ENCODE results near the gene ZBTB16. TPM values are rescaled to one million over a fixed set of nuclear protein-coding genes. Genes with fewer than 3 reads are reported as not detected.

ZBTB16 gene
- total RNA-seq, 1 experiment from 2014 or later: 0.21 TPM

DNA sequence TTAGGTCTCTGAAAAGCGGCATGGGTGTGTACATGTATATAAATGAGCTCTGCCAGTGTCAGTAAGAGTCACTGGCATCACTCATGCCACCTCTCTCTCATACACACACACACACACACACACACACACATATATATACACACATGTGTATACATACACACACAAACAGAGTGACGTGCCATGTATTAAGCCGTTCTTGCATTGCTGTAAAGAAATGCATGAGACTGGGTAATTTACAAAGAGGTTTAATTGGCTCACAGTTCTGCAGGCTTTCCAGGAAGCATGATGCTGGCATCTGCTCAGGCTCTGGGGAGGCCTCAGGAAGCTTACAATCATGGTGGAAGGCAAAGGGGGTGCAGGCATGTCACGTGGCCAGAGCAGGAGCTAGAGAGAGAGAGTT, 131.1 kb downstream of the ZBTB16 start:
- H3K4me3 ChIP-seq (ENCODE audit: low read depth in 2 of 2, low read length in 2 of 2): no peak overlapping the region
- no peaks in the 10 kb centered on the region for H3K9me3 ChIP-seq (ENCODE audit: control insufficient read depth, insufficient read depth, low read depth, low read length)
- no peaks in the 10 kb centered on the region for H3K27me3 ChIP-seq (ENCODE audit: control insufficient read depth, insufficient read depth, low read length)
- no TSS peak for BruUV-seq (replicated peaks)
- no peaks in the 10 kb centered on the region for H3K4me1 ChIP-seq (ENCODE audit: control insufficient read depth, insufficient read depth, low read length)
- TF ChIP-seq POLR2AphosphoS5 (IDR thresholded peaks at IDR 0.05; ENCODE audit: low read depth, low read length): no peak
- no peak for TF ChIP-seq CTCF (IDR thresholded peaks at IDR 0.05)
- ATAC-seq (no peak), DNase-seq (ENCODE audit: low read depth, low spot score) (no peak)
- in situ Hi-C loops (cut with HindIII; ENCODE audit: low pct_unique_long_range_greater_than_20kb, low sequenced_read_pairs): no loop called here
- CTCF ChIA-PET: no interaction called here
- no peaks in the 10 kb centered on the region for H3K36me3 ChIP-seq (ENCODE audit: control insufficient read depth, insufficient read depth, low read length)
- H3K27ac ChIP-seq (ENCODE audit: low read length): no peak overlapping the region
- POLR2A ChIA-PET: no interaction called here
- intact Hi-C loops (cut with micrococcal nuclease; ENCODE audit: unreplicated experiment): no loop called here

DNA sequence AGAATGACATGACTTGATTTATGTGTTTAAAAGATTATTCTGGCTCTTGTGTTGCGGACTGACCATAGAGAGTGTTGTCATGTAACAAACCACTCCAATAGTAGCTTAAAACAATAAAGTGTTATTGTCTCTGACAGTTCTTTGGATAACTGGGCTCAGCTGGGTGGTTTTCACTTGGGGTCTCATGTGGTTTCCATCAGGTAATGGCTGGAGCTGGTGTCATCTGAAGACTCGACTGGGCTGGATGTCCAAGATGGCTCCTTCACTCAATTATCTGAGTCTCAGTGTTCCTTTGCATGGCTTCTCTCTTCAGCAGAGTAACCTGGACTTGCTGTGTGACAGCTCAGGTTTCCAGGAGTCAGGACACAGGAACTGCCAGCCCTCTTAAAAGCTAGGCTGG, 132.4 kb downstream of the ZBTB16 start:
- Histone ChIP-seq H3K27me3 (ENCODE audit: control insufficient read depth, insufficient read depth, low read length) (no peaks in the 10 kb centered on the region), H3K27ac (ENCODE audit: low read length) (no peak overlapping the region), H3K9me3 (ENCODE audit: control insufficient read depth, insufficient read depth, low read depth, low read length) (no peaks in the 10 kb centered on the region), H3K36me3 (ENCODE audit: control insufficient read depth, insufficient read depth, low read length) (no peaks in the 10 kb centered on the region), H3K4me3 (ENCODE audit: low read depth in 2 of 2, low read length in 2 of 2) (no peak overlapping the region), H3K4me1 (ENCODE audit: control insufficient read depth, insufficient read depth, low read length) (no peaks in the 10 kb centered on the region)
- BruUV-seq (replicated peaks): no TSS peak
- CTCF ChIA-PET: no interaction called here
- DNase-seq (ENCODE audit: low read depth, low spot score) (no peak), ATAC-seq (no peak)
- in situ Hi-C loops (cut with HindIII; ENCODE audit: low pct_unique_long_range_greater_than_20kb, low sequenced_read_pairs) (no loop called here), intact Hi-C loops (cut with micrococcal nuclease; ENCODE audit: unreplicated experiment) (no loop called here)
- POLR2A ChIA-PET: no interaction called here
- TF ChIP-seq CTCF (IDR thresholded peaks at IDR 0.05) (no peak), TCF7L2 (IDR thresholded peaks at IDR 0.05; ENCODE audit: low read depth, low read length) (no peak), SIN3A (IDR thresholded peaks at IDR 0.05; ENCODE audit: borderline replicate concordance, insufficient read depth, low read depth, low read length) (no peak), POLR2AphosphoS5 (IDR thresholded peaks at IDR 0.05; ENCODE audit: low read depth, low read length) (no peak)
- TF ChIP-seq, protein P1, sequence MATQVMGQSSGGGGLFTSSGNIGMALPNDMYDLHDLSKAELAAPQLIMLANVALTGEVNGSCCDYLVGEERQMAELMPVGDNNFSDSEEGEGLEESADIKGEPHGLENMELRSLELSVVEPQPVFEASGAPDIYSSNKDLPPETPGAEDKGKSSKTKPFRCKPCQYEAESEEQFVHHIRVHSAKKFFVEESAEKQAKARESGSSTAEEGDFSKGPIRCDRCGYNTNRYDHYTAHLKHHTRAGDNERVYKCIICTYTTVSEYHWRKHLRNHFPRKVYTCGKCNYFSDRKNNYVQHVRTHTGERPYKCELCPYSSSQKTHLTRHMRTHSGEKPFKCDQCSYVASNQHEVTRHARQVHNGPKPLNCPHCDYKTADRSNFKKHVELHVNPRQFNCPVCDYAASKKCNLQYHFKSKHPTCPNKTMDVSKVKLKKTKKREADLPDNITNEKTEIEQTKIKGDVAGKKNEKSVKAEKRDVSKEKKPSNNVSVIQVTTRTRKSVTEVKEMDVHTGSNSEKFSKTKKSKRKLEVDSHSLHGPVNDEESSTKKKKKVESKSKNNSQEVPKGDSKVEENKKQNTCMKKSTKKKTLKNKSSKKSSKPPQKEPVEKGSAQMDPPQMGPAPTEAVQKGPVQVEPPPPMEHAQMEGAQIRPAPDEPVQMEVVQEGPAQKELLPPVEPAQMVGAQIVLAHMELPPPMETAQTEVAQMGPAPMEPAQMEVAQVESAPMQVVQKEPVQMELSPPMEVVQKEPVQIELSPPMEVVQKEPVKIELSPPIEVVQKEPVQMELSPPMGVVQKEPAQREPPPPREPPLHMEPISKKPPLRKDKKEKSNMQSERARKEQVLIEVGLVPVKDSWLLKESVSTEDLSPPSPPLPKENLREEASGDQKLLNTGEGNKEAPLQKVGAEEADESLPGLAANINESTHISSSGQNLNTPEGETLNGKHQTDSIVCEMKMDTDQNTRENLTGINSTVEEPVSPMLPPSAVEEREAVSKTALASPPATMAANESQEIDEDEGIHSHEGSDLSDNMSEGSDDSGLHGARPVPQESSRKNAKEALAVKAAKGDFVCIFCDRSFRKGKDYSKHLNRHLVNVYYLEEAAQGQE (IDR thresholded peaks at IDR 0.05; ENCODE audit: insufficient read depth in 1 of 2, low read depth in 2 of 2, low read length in 1 of 2): no peak

All from Panc1 (cell line).